GM12891 (cell line): ENCODE data around the gene TENM4.

Source experiments
- POLR2A ChIP-seq: IDR thresholded peaks from 2 replicates; pipeline ENCODE4 v1.6.1; 2011; ENCODE audit warnings: low read depth, low read length, control low read depth
- POLR2AphosphoS5 ChIP-seq: IDR thresholded peaks from 2 replicates; pipeline ENCODE4 v1.6.1; 2011; ENCODE audit warnings: low read depth, low read length, control low read depth
- SPI1 ChIP-seq: IDR thresholded peaks from 2 replicates; pipeline ENCODE4 v1.6.1; 2011; ENCODE audit warnings: low read depth, low read length, control low read depth
- TAF1 ChIP-seq: IDR thresholded peaks from 2 replicates; pipeline ENCODE4 v1.6.1; 2011; ENCODE audit warnings: low read depth, low read length, control low read depth

DNA sequence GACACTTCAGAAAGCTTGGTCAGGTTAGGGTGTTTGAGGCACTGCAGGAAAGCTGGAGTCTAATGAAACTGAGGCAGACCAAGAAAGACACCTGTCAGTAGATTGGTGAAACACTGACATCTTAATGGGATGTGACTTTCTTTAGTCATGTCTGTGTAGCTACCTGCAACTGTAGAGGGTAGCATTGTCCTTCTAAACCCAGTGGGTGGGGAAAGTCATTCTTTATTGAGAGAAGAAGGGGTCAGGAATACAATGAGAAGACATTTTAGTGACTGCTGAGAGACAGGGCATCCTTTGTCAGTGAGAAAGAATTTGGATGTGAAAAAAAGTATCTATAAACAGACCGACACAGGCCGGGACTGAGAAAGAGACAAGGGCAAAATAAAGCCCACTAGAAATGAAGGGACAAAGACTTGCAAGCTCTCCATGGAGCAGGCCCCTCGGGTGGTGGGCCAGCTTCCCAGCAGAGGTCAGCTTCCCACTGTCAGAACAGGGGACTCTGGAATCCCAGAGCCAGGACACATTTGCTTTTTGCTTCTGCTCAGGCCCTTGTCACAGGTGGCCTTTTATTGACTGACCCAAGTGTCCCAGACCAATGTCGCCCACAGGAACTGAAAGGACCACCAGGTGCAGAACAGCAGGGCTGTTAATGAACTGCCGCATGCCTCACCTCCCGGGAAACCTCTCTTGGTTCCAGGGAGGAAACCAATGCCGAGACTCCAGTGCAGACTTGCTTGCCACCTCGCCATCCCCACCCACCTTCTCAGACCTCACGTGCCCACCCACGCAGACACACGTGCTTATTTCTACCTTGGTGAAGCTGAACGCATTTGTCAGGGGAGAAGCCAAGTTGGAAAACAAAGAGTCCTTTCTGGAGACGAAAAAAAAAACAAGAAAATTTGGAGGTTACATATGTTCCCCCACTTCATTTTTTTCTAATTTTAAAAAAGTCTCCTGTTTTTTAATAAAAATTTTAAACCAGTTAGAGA lies 212.8 kb downstream of the TENM4 start:
- TF ChIP-seq POLR2A (no peak), SPI1 (no peak), POLR2AphosphoS5 (no peak), TAF1 (no peak)
